ENCODE data around the gene RUNX1. TPM values are rescaled to one million over a fixed set of nuclear protein-coding genes. Genes with fewer than 3 reads are reported as not detected.

The RUNX1 gene
- total RNA-seq, 1 experiment from 2014 or later = 95.4 TPM

DNA sequence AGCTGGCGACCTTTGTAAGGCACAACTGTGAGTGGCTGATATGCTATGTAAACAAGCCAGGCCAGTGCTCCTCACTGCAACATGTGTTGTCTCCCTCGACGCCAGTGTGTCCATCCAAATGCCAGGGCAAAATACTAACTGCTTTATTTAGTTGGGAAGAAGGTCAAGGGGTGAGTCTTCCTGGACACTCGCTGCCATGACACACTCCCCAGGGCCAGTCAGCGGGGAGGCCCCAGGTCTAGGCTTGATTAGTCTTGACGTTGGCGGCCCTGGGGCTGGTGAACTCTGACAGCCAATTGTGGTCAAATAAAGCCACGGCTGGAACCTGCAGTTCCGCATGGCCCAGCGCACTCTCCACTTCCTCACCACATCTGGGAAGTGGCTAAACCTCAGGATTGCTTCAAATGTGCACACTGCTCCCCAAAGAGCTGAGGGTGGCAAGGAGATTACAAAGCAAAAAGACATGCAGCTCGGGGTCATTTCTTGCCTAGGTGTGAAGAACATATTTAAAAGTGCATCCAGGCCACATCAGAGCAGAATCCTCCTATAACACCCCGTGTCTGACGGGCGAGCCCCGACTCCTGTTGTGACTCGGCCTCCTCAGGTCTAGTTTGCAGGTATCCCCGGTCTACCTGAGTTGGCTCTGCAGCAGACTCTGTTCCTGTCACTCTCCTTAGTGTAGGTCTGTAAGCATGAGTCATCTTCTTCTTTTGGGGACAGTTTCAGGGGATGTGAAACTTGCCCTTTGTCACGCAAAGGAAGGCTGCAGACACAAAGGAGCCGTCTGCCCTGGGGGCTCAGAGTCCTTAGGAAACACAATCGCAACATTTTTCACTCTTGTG is 183.5 kb downstream of the RUNX1 start:
- peaks cover 71% of the 10 kb centered on the region for H3K4me1 Mint-ChIP-seq (ENCODE audit: low read depth, unreplicated experiment)
- H3K27ac Mint-ChIP-seq (ENCODE audit: unreplicated experiment) = peak overlapping the region; percentile 72
- no peaks in the 10 kb centered on the region for H3K9me3 Mint-ChIP-seq (ENCODE audit: low read depth, unreplicated experiment)
- DNase-seq = no peak
- CTCF ChIA-PET = no interaction called here
- peaks cover 83% of the 10 kb centered on the region for H3K36me3 Mint-ChIP-seq (ENCODE audit: insufficient read depth, unreplicated experiment)
- BruUV-seq (replicated peaks) = no TSS peak
- TF ChIP-seq, protein P1, sequence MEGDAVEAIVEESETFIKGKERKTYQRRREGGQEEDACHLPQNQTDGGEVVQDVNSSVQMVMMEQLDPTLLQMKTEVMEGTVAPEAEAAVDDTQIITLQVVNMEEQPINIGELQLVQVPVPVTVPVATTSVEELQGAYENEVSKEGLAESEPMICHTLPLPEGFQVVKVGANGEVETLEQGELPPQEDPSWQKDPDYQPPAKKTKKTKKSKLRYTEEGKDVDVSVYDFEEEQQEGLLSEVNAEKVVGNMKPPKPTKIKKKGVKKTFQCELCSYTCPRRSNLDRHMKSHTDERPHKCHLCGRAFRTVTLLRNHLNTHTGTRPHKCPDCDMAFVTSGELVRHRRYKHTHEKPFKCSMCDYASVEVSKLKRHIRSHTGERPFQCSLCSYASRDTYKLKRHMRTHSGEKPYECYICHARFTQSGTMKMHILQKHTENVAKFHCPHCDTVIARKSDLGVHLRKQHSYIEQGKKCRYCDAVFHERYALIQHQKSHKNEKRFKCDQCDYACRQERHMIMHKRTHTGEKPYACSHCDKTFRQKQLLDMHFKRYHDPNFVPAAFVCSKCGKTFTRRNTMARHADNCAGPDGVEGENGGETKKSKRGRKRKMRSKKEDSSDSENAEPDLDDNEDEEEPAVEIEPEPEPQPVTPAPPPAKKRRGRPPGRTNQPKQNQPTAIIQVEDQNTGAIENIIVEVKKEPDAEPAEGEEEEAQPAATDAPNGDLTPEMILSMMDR (IDR thresholded peaks at IDR 0.05; ENCODE audit: unreplicated experiment) = no peak
- no peaks in the 10 kb centered on the region for H3K27me3 Mint-ChIP-seq (ENCODE audit: unreplicated experiment)
- intact Hi-C loops (cut with micrococcal nuclease; ENCODE audit: unreplicated experiment) = no loop called here
- H3K4me3 Mint-ChIP-seq (ENCODE audit: low read depth, unreplicated experiment) = peak overlapping the region; percentile 26

DNA sequence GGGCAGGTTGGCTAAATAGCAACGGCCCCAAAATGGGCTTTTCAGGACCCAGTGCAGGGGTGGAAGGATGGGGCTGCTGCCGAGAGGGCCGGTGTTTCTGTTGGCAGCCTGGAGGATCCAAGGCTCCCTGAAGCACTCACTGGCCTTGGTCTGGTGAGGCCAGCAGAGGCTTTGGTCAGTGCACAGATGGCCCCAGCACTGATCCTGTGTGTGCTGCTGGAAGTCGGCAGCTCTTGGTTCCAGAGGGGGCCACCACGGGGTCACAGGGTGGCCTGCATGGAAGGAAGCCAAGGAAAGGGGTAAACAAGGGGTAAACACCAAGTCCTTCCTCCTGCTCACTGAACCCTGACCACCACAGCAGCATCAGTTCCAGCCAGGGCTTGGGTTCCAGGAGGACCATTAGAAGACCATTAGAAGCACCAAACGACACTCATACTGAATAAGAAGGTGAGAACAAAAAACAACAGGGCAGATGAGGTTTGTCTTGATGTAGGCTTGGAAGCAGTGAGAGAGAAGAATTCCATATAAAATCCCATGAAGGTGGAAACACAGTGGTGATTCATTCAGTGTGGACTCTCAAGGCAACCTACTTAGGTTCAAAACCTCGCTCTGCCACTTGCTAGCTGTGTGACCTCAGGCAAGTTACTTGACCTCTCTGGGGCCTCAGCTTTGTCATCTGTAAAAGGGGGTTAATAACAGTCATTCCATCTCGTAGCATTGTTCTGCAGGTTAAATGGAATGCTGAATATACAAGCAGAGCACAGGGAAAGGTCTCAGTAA is 184.5 kb downstream of the RUNX1 start:
- TF ChIP-seq, protein P1 (IDR thresholded peaks at IDR 0.05; ENCODE audit: unreplicated experiment) = no peak
- H3K27me3 Mint-ChIP-seq (ENCODE audit: unreplicated experiment) = no peaks in the 10 kb centered on the region
- H3K36me3 Mint-ChIP-seq (ENCODE audit: insufficient read depth, unreplicated experiment) = peaks cover 87% of the 10 kb centered on the region
- CTCF ChIA-PET = no interaction called here
- H3K27ac Mint-ChIP-seq (ENCODE audit: unreplicated experiment) = peak overlapping the region; percentile 72
- H3K4me1 Mint-ChIP-seq (ENCODE audit: low read depth, unreplicated experiment) = peaks cover 71% of the 10 kb centered on the region
- no TSS peak for BruUV-seq (replicated peaks)
- H3K9me3 Mint-ChIP-seq (ENCODE audit: low read depth, unreplicated experiment) = no peaks in the 10 kb centered on the region
- intact Hi-C loops (cut with micrococcal nuclease; ENCODE audit: unreplicated experiment) = no loop called here
- no peak for DNase-seq
- peak overlapping the region; percentile 17 for H3K4me3 Mint-ChIP-seq (ENCODE audit: low read depth, unreplicated experiment)

DNA sequence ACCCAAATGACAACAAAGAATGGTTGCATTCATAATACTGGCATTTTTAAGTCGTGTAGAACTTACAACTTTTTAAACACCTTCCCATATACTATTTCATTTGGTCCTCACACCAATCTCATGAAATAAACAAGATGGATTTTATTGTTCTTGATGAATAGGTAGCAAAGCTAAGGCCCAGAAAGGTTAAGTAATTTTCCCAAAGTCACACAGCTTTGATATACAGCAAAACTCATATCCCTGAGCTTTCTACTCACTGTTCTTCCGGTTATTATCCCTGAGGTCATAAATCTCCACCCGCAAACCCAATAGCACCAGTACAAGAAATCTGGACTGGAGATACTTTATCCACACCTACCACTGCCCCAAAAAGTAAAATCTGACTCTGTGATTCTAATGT is 186.2 kb downstream of the RUNX1 start:
- TF ChIP-seq, protein P1 (IDR thresholded peaks at IDR 0.05; ENCODE audit: unreplicated experiment) = no peak
- Mint-ChIP-seq H3K4me3 (ENCODE audit: low read depth, unreplicated experiment) (no peak overlapping the region), H3K36me3 (ENCODE audit: insufficient read depth, unreplicated experiment) (peaks cover 86% of the 10 kb centered on the region), H3K9me3 (ENCODE audit: low read depth, unreplicated experiment) (no peaks in the 10 kb centered on the region), H3K4me1 (ENCODE audit: low read depth, unreplicated experiment) (peaks cover 62% of the 10 kb centered on the region), H3K27me3 (ENCODE audit: unreplicated experiment) (no peaks in the 10 kb centered on the region), H3K27ac (ENCODE audit: unreplicated experiment) (peak overlapping the region; percentile 33)
- intact Hi-C loops (cut with micrococcal nuclease; ENCODE audit: unreplicated experiment) = no loop called here
- BruUV-seq (replicated peaks) = no TSS peak
- CTCF ChIA-PET = no interaction called here
- DNase-seq = no peak

DNA sequence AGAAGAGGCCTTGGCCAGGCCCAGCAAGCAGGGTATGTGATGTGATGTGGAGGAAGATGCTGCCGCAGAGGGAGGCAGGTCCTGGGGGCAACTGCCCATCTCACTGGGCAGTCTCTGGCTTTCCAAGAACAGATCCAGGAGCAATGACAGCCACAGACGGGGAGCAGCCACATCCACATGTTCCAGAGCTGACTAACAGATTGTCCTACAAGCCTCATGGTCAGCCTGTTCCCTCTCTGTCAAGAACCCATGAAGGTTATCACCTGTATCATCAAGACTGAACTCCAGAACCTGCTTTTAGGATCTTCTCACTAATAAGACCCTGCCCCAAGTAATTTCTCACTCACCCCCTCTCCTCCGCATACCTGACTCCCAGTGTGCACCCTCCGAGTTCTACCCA is 187.8 kb downstream of the RUNX1 start:
- Mint-ChIP-seq H3K4me1 (ENCODE audit: low read depth, unreplicated experiment) (peaks cover 50% of the 10 kb centered on the region), H3K27ac (ENCODE audit: unreplicated experiment) (peak overlapping the region; percentile 15), H3K27me3 (ENCODE audit: unreplicated experiment) (no peaks in the 10 kb centered on the region), H3K9me3 (ENCODE audit: low read depth, unreplicated experiment) (no peaks in the 10 kb centered on the region), H3K4me3 (ENCODE audit: low read depth, unreplicated experiment) (no peak overlapping the region), H3K36me3 (ENCODE audit: insufficient read depth, unreplicated experiment) (peaks cover 94% of the 10 kb centered on the region)
- DNase-seq = no peak
- intact Hi-C loops (cut with micrococcal nuclease; ENCODE audit: unreplicated experiment) = no loop called here
- CTCF ChIA-PET = no interaction called here
- TF ChIP-seq, protein P1 (IDR thresholded peaks at IDR 0.05; ENCODE audit: unreplicated experiment) = no peak
- BruUV-seq (replicated peaks) = no TSS peak
